Measurements from ENCODE around the gene TYMS.

- TF ChIP-seq NFRKB (IDR thresholded peaks at IDR 0.05) = no peak
- no peak for TF ChIP-seq FOXA1 (IDR thresholded peaks at IDR 0.05)
- no peak for TF ChIP-seq BHLHE40 (IDR thresholded peaks at IDR 0.05; ENCODE audit: borderline replicate concordance)
- no peak for TF ChIP-seq SP1 (IDR thresholded peaks at IDR 0.05)
- no peak for TF ChIP-seq TARDBP (IDR thresholded peaks at IDR 0.05)
- no peak for TF ChIP-seq PKNOX1 (IDR thresholded peaks at IDR 0.05)
- no peak for TF ChIP-seq L3MBTL2 (conservative IDR thresholded peaks at IDR 0.05)
- no peak for TF ChIP-seq ELF4 (IDR thresholded peaks at IDR 0.05)
- no peak for TF ChIP-seq SUZ12 (IDR thresholded peaks at IDR 0.05)
- TF ChIP-seq FOXM1 (IDR thresholded peaks at IDR 0.05; ENCODE audit: borderline replicate concordance) = no peak
- TF ChIP-seq FOXK2 (IDR thresholded peaks at IDR 0.05) = no peak
- TF ChIP-seq CTBP1 (IDR thresholded peaks at IDR 0.05; ENCODE audit: borderline replicate concordance) = no peak
- no peak for TF ChIP-seq HDGF (IDR thresholded peaks at IDR 0.05; ENCODE audit: borderline replicate concordance)
Observed at GRCh38 chr18:676736-677135, 19.3 kb downstream of the TYMS start.

Measured in HEK293T (cell line).